ENCODE measurements around the gene ETS1.

DNA sequence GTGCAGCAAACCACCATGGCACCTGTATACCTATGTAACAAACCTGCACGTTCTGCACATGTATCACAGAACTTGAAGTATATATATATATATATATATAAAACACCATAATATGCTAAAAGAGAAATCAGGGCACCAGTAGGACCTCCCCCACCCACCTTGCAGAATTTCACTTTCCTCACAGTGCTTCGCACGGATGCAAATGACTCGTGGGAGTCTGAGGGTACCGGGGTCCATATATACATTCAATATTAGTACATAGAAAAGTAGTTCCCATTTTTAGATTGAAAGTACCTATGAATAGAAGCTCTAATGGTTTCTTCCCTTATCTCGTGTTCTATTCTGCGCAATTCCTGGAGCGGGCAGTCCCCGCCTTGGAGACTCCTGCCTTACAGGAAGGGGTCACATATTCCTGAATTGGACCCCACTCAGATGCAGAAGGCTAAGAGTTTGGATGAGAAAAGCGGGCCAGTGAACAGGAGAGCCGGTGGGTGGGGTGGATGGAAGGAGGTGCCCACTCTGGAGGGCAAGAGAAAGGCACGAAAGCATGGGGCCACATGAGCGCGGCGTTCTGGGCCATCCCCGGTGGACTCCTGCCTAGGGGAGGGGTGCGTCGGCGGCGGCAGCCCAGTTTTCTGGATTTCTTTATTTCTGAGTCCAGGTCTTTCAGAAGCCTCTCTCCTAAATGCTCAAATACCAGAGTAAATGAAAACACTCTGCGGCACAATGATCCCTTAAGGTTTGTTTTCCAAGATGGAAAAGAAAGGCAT, 136.3 kb downstream of the ETS1 start:
- no peak for TF ChIP-seq FOXA1 (IDR thresholded peaks at IDR 0.05)
- no peak for TF ChIP-seq ZNF384 (IDR thresholded peaks at IDR 0.05)
- no peak for TF ChIP-seq BHLHE40 (IDR thresholded peaks at IDR 0.05; ENCODE audit: borderline replicate concordance)
- TF ChIP-seq ARNT (IDR thresholded peaks at IDR 0.05): no peak

Data from HEK293T (cell line).